MM.1S (cell line): ENCODE data around the gene ITGB1.

Source experiments
- DNase-seq: peaks from one replicate; pipeline ENCODE4 v3.0.0-alpha.2; 2015
- H2AFZ ChIP-seq: fragments of 300-600 bp; sonication (generic); 2 replicates; pipeline ENCODE4 v1.6.0; 2016; ENCODE audit warnings: antibody characterized with exemption, low read length
- H3F3A ChIP-seq: fragments of 300-600 bp; sonication (generic); 2 replicates; pipeline ENCODE4 v1.6.1; 2016; ENCODE audit warnings: mild to moderate bottlenecking, antibody characterized with exemption, low read length, moderate library complexity, mixed read lengths; ENCODE audit not compliant: insufficient read depth
- H3K27ac ChIP-seq: fragments of 300-600 bp; sonication (generic); 2 replicates; pipeline ENCODE4 v1.5.1; 2016; ENCODE audit warnings: mild to moderate bottlenecking, low read length
- H3K27me3 ChIP-seq: fragments of 300-600 bp; sonication (generic); replicated peaks from 2 replicates; pipeline ENCODE4 v1.6.0; 2016; ENCODE audit warnings: low read length; ENCODE audit not compliant: insufficient read depth
- H3K36me3 ChIP-seq: fragments of 300-600 bp; sonication (generic); replicated peaks from 2 replicates; pipeline ENCODE4 v1.6.1; 2016; ENCODE audit warnings: mild to moderate bottlenecking, low read length, mixed read lengths; ENCODE audit not compliant: insufficient read depth
- H3K4me1 ChIP-seq: fragments of 300-600 bp; sonication (generic); 2 replicates; pipeline ENCODE4 v1.6.1; 2016; ENCODE audit warnings: low read length, mixed read lengths
- H3K4me2 ChIP-seq: fragments of 300-600 bp; sonication (generic); 2 replicates; pipeline ENCODE4 v1.6.0; 2016; ENCODE audit warnings: low read depth, low read length
- H3K4me3 ChIP-seq: fragments of 300-600 bp; sonication (generic); 2 replicates; pipeline ENCODE4 v1.5.1; 2016; ENCODE audit warnings: low read length, mixed read lengths
- H3K79me2 ChIP-seq: fragments of 300-600 bp; sonication (generic); 2 replicates; pipeline ENCODE4 v1.6.1; 2016; ENCODE audit warnings: mixed run types, low read length, mixed read lengths
- H3K9ac ChIP-seq: fragments of 300-600 bp; sonication (generic); 2 replicates; pipeline ENCODE4 v1.6.1; 2016; ENCODE audit warnings: low read length, mixed read lengths
- H3K9me2 ChIP-seq: fragments of 300-600 bp; sonication (generic); replicated peaks from 2 replicates; pipeline ENCODE4 v1.6.1; 2016; ENCODE audit warnings: mild to moderate bottlenecking, low read length, mixed read lengths; ENCODE audit not compliant: insufficient read depth
- H3K9me3 ChIP-seq: fragments of 300-600 bp; sonication (generic); replicated peaks from 2 replicates; pipeline ENCODE4 v1.6.1; 2016; ENCODE audit warnings: mild to moderate bottlenecking, low read length, mixed read lengths; ENCODE audit not compliant: insufficient read depth
- H4K20me1 ChIP-seq: fragments of 300-600 bp; sonication (generic); 2 replicates; pipeline ENCODE4 v1.6.1; 2016; ENCODE audit warnings: mild to moderate bottlenecking, low read length, moderate library complexity, mixed read lengths; ENCODE audit not compliant: insufficient read depth
- CTCF ChIP-seq: fragments of 300-600 bp; sonication (generic); IDR thresholded peaks from 2 replicates; pipeline ENCODE4 v1.5.1; 2016; ENCODE audit warnings: antibody characterized with exemption, low read length, mixed read lengths
- EZH2 ChIP-seq: fragments of 300-600 bp; sonication (generic); optimal IDR thresholded peaks from 2 replicates; pipeline ENCODE3; 2017; ENCODE audit warnings: low read depth, mild to moderate bottlenecking, antibody characterized with exemption, low read length, mixed read lengths
- EZH2phosphoT487 ChIP-seq: fragments of 300-600 bp; sonication (generic); IDR thresholded peaks from 2 replicates; pipeline ENCODE4 v1.6.1; 2018; ENCODE audit warnings: antibody characterized with exemption, low read length

ITGB1 gene

DNA sequence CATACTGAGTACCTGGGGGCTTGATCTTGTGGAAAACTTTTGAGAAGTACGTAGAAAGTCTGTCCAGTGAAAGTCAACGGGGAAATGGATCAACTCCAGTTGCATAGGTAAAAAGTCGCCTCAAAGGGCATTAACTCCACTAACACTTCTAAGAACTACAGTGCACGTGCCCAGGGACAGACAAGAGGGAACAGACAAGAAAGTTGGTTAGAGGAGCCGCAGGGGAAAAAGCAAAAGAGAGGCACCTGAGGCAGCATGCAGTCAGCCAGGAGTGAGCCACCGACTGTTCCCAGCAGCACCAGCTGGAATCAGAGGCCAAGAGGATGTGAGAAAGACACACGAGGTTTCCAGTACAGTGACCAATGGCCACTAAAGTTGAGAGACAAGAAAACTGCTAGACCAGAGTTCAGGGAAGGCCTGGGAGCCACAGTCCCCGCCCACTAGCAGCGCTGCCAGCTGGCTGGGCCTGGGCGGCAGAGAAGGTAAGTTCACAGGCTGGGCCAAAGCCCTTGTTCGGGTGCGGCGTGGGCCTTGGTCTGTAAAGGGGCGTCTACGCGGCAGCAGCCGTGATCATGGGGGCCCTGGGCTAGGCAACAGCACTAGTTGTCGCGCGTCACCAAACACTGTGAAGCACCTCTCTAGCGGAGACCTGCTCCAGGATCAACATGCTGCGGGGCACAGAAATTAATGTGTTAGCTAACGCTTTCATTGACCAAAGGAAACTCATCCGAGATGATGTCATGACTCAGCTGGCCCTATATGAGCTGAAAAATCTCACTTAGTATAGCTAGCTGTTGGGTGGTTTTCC is 14.0 kb downstream of the ITGB1 start:
- TF ChIP-seq EZH2phosphoT487 (no peak), EZH2 (no peak)
- no peak overlapping the region for H3K4me3 ChIP-seq
- H3K9ac ChIP-seq = no peak overlapping the region
- no peaks in the 10 kb centered on the region for H3K9me3 ChIP-seq
- no peak overlapping the region for H2AFZ ChIP-seq
- no peak overlapping the region for H3K4me2 ChIP-seq
- H3K27ac ChIP-seq = no peak overlapping the region
- peaks cover 72% of the 10 kb centered on the region for H3K79me2 ChIP-seq
- no peaks in the 10 kb centered on the region for H3K9me2 ChIP-seq
- H3K4me1 ChIP-seq = peaks cover 6% of the 10 kb centered on the region; the same call in 1 of the 2 replicates
- no peaks in the 10 kb centered on the region for H3K27me3 ChIP-seq
- H3K36me3 ChIP-seq = no peaks in the 10 kb centered on the region
- no peak for DNase-seq
- no peaks in the 10 kb centered on the region for H4K20me1 ChIP-seq
- no peaks in the 10 kb centered on the region for H3F3A ChIP-seq

DNA sequence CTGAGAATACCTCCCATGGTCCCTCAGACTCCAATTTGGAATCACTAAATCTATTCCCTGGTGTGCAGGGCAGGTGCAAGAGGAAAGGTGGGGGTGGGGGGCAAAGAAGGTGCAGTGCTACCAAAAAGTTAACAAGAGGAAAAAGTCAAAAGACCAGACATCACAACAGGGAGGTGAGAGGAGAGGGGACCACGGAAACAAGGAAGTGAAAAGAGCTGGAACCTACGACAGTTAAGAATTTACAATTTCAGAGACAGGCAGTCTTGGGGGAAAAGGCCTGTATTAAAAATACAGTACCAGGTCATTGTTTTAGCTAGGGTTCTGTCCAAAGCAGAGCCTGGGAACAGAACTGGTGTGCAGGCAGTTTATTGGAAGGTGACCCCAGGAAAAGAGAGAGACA is 14.6 kb downstream of the ITGB1 start:
- Histone ChIP-seq H3K9ac (no peak overlapping the region), H3K27me3 (no peaks in the 10 kb centered on the region), H3K27ac (no peak overlapping the region), H3K4me2 (no peak overlapping the region), H3F3A (no peaks in the 10 kb centered on the region), H3K9me3 (no peaks in the 10 kb centered on the region), H3K4me3 (no peak overlapping the region), H3K9me2 (no peaks in the 10 kb centered on the region), H3K79me2 (peaks cover 68% of the 10 kb centered on the region), H3K36me3 (no peaks in the 10 kb centered on the region), H3K4me1 (peaks cover 6% of the 10 kb centered on the region; the same call in 1 of the 2 replicates), H4K20me1 (no peaks in the 10 kb centered on the region), H2AFZ (no peak overlapping the region)
- DNase-seq = no peak
- TF ChIP-seq CTCF = no peak
- no peak for TF ChIP-seq EZH2phosphoT487
- TF ChIP-seq EZH2 = no peak

DNA sequence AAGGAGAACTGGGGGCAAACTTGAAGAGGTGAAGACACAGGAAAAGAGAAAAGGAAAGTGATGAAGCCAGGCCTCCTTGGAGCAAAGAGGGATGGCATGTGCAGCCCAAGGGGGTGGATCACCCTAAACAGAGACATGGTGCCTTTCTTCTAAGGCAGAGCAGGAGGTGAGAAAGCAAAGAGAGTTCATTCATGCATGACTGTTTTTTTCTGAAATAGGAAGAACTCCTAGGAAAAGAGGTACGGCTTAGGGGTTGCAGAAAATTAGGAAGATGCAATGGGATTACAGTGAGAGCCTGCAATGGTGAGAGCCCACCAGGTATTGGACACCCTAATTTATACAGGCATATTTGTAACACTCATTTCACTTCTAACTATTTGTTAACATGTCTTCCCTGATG is 15.9 kb downstream of the ITGB1 start:
- Histone ChIP-seq H3K4me3 (no peak overlapping the region), H3K4me2 (no peak overlapping the region), H3K79me2 (peaks cover 59% of the 10 kb centered on the region), H3F3A (no peaks in the 10 kb centered on the region), H3K36me3 (no peaks in the 10 kb centered on the region), H3K4me1 (peaks cover 6% of the 10 kb centered on the region; the same call in 1 of the 2 replicates), H3K27ac (no peak overlapping the region), H4K20me1 (no peaks in the 10 kb centered on the region), H3K9me2 (no peaks in the 10 kb centered on the region), H3K9ac (no peak overlapping the region), H3K27me3 (no peaks in the 10 kb centered on the region), H3K9me3 (no peaks in the 10 kb centered on the region), H2AFZ (no peak overlapping the region)
- TF ChIP-seq CTCF (no peak), EZH2phosphoT487 (no peak), EZH2 (no peak)
- DNase-seq = no peak

GRCh38 chr10:32941357-32941756 is 16.7 kb downstream of the ITGB1 start:
- H3K9me3 ChIP-seq = no peaks in the 10 kb centered on the region
- no peak overlapping the region for H3K4me3 ChIP-seq
- peaks cover 62% of the 10 kb centered on the region for H3K79me2 ChIP-seq
- no peaks in the 10 kb centered on the region for H3K9me2 ChIP-seq
- no peak overlapping the region for H3K9ac ChIP-seq
- no peak overlapping the region for H3K27ac ChIP-seq
- H4K20me1 ChIP-seq = no peaks in the 10 kb centered on the region
- DNase-seq = no peak
- H3K36me3 ChIP-seq = no peaks in the 10 kb centered on the region
- no peak overlapping the region for H2AFZ ChIP-seq
- no peaks in the 10 kb centered on the region for H3K27me3 ChIP-seq
- peaks cover 6% of the 10 kb centered on the region; the same call in 1 of the 2 replicates for H3K4me1 ChIP-seq
- TF ChIP-seq CTCF (no peak), EZH2phosphoT487 (no peak), EZH2 (no peak)
- no peak overlapping the region for H3K4me2 ChIP-seq
- no peaks in the 10 kb centered on the region for H3F3A ChIP-seq
